ENCODE measurements around the gene ATF7. TPM values are rescaled to one million over a fixed set of nuclear protein-coding genes. Genes with fewer than 3 reads are reported as not detected.
"Not testable (repeated sequence)": the region's sequence is repeated elsewhere in the genome, so short reads cannot be mapped to it uniquely, and the experiment has no call there.

ATF7 gene
- total RNA-seq, 1 donor from 2014 or later = 30.7 TPM

GRCh38 chr12:53485955-53486735 is 140.0 kb downstream of the ATF7 start:
- intact Hi-C loops (cut with micrococcal nuclease) = no loop called here

GRCh38 chr12:53484686-53485575 is 141.3 kb downstream of the ATF7 start:
- intact Hi-C loops (cut with micrococcal nuclease) = no loop called here

GRCh38 chr12:53483979-53484377 is 142.2 kb downstream of the ATF7 start:
- intact Hi-C loops (cut with micrococcal nuclease) = no loop called here

- intact Hi-C loops (cut with micrococcal nuclease) = no loop called here
Observed at GRCh38 chr12:53483225-53483978, 142.8 kb downstream of the ATF7 start.

GRCh38 chr12:53482626-53483168 is 143.5 kb downstream of the ATF7 start:
- intact Hi-C loops (cut with micrococcal nuclease) = no loop called here

- intact Hi-C loops (cut with micrococcal nuclease) = no loop called here
Observed at GRCh38 chr12:53481939-53482586, 144.1 kb downstream of the ATF7 start.

- intact Hi-C loops (cut with micrococcal nuclease) = not testable (repeated sequence)
Observed at GRCh38 chr12:53481458-53481857, 144.7 kb downstream of the ATF7 start.

- intact Hi-C loops (cut with micrococcal nuclease) = no loop called here
Observed at GRCh38 chr12:53480491-53481442, 145.4 kb downstream of the ATF7 start.

GRCh38 chr12:53479331-53479730 is 146.9 kb downstream of the ATF7 start:
- intact Hi-C loops (cut with micrococcal nuclease) = no loop called here

GRCh38 chr12:53478865-53479264 is 147.3 kb downstream of the ATF7 start:
- intact Hi-C loops (cut with micrococcal nuclease) = no loop called here

- intact Hi-C loops (cut with micrococcal nuclease) = no loop called here
Observed at GRCh38 chr12:53476769-53477209, 149.4 kb downstream of the ATF7 start.

- intact Hi-C loops (cut with micrococcal nuclease) = no loop called here
Observed at GRCh38 chr12:53474819-53475218, 151.4 kb downstream of the ATF7 start.

GRCh38 chr12:53474077-53474476 is 152.1 kb downstream of the ATF7 start:
- intact Hi-C loops (cut with micrococcal nuclease) = no loop called here

- intact Hi-C loops (cut with micrococcal nuclease) = no loop called here
Observed at GRCh38 chr12:53472056-53472582, 154.1 kb downstream of the ATF7 start.

- intact Hi-C loops (cut with micrococcal nuclease) = no loop called here
Observed at GRCh38 chr12:53468282-53468681, 157.9 kb downstream of the ATF7 start.

GRCh38 chr12:53467880-53468279 is 158.3 kb downstream of the ATF7 start:
- intact Hi-C loops (cut with micrococcal nuclease) = no loop called here

GRCh38 chr12:53467082-53467481 is 159.1 kb downstream of the ATF7 start:
- intact Hi-C loops (cut with micrococcal nuclease) = no loop called here

GRCh38 chr12:53466640-53467039 is 159.5 kb downstream of the ATF7 start:
- intact Hi-C loops (cut with micrococcal nuclease) = no loop called here

- intact Hi-C loops (cut with micrococcal nuclease) = no loop called here
Observed at GRCh38 chr12:53465679-53466078, 160.5 kb downstream of the ATF7 start.

Measured in T-helper 2 cell treated with Interferon-gamma antibody and Interleukin-4, amounts not matched to agents 100 ng/mL and 5 ng/mL, for 36 hours (primary cell).